GM18868 (cell line): Measurements from ENCODE around the gene VWC2L.
A peak's percentile ranks its signal among the peaks of the same experiment; 100 is the strongest.

Experiments
- ATAC-seq: cut with Tn5 transposase; IDR thresholded peaks from one replicate; pipeline ENCODE4 v1.9.1; 2021; ENCODE audit warnings: mild to moderate bottlenecking, moderate library complexity; ENCODE audit not compliant: unreplicated experiment

The VWC2L gene

DNA sequence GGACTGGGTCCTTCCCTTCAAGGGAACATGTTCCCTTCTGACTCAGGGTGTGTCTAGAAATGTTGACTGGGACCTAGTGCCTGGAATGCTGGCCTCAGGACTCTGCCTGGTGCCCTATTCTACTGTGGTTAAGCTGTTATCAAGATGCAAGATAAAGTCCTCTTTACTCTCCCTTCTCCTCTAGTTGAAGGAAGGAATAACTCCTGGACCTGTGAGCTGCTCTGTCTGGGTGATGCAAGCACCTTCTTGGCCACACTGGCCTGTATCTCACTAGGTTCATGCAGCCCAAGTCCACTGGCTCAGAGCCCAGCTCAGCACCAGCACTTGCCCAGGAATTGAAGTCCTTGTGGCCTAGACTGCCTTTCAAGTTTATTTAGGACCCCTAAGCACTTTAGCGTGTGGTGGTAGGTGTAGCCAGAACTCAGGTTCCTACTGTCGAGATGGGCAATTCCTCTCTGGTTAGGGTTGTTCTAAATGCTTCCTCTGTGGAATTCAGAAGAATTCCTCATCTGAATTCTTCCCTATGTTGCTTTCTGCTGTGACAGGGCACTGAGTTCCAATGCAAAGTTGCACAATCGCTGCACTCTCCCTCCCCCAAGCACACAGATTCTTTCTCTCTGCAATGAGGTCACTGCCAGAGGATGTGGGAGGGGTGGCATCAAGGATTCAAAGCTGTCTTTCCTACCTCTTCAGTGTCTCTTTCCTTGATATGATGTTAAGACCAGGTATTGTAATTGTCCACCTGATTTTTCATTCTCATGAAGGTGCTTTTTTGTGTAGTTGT lies 54.7 kb downstream of the VWC2L start:
- no peak for ATAC-seq

- ATAC-seq = no peak
These were observed 58.9 kb downstream of the VWC2L start for GRCh38 chr2:214469728-214470127.

DNA sequence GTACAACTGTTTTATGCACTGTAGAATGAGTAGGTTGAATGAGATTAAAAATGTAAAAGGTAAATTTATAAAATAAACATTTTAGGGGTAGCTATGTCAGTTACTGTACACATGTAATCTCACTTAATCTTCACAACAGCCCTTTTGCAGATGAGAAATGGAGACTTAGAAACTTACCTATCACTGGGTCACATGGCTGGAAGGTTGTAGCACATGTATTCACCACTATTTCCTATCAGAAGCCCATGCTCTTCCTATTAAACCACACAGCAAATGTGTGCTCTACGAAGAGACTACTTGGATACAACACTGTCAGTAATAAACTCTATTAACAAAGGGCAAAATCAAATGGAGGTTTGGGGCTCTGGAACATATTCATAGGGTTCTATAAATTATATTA lies 60.5 kb downstream of the VWC2L start:
- no peak for ATAC-seq

DNA sequence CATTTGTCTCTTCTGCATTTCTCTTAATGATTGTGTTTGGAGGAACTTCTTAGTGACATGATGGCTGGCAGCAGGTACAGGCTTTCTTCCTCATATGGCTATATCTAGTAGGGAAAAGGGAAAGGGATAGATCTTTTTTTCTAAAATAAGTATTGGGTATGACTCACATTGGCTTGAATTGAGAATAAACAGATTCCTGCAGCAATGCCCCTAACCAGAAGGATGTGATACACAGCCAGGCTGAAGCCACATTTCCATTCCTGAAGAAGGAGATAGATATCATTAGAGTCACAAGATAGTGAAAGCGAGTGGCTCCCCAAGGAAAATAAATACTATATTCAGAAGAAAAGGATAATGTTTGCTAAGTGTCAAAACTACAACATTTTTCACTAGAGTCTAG lies 61.1 kb downstream of the VWC2L start:
- ATAC-seq = no peak

- no peak for ATAC-seq
These were observed 66.5 kb downstream of the VWC2L start for GRCh38 chr2:214477305-214477704.

DNA sequence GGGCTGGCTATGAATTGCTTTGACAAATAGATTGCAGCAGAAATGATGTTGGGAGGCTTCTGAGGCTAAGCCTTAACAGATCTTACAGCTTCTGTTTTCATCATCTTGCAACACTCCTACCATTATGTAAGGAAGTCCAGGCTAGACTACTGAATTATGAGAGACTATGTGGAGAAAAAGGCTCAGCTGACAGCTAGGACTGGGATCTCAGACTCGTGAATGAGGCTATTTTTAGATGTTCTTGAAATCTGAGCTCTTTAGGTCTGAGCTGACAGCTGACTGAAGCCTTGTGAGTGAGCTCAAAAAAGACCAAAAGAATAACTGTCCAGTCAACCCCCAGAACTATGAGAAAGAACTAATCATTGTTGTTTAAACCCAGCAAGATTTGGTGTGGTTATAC lies 70.3 kb downstream of the VWC2L start:
- ATAC-seq = no peak

- no peak for ATAC-seq
These were observed 71.9 kb downstream of the VWC2L start for GRCh38 chr2:214482728-214483127.

GRCh38 chr2:214484239-214484638 lies 73.4 kb downstream of the VWC2L start:
- ATAC-seq = no peak

- ATAC-seq = no peak
These were observed 73.8 kb downstream of the VWC2L start for GRCh38 chr2:214484701-214485100.

DNA sequence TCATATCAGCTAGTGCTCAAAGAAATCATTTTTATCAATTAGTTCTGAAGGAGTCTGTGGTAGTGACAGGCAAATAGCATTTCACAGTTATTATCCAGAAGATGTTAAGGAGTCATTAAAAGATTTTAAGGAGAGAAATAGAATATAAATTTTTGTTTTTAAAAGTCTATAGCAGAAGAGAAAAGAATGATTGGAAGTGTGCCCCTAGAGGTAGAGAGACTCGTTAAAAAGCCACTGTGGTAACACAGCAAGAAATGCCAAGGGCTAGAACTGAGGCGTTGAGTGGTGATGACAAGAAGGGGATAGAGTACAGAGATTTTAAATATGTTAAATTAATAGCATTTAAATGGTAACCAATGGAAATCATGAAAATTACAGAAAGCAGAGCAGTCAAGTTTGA lies 78.3 kb downstream of the VWC2L start:
- no peak for ATAC-seq

DNA sequence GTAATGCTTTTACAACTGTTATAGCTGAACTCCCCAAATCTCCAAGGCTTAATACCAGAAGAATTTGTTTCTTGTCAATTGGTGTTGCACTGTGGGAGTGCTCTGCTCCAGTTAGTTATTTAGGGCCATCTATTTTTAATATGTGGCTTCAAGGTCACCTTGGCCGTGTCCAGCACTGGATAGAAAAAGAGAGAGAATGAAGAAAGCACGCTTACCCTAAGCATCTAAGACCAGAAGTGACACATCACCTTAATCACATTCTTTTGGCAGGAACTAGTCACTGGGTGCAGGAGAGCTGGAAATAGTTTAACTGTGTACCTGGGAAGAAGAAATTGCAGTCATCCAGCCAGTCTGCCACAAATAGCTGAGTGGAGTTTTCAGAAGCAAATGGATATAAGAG lies 78.8 kb downstream of the VWC2L start:
- no peak for ATAC-seq

DNA sequence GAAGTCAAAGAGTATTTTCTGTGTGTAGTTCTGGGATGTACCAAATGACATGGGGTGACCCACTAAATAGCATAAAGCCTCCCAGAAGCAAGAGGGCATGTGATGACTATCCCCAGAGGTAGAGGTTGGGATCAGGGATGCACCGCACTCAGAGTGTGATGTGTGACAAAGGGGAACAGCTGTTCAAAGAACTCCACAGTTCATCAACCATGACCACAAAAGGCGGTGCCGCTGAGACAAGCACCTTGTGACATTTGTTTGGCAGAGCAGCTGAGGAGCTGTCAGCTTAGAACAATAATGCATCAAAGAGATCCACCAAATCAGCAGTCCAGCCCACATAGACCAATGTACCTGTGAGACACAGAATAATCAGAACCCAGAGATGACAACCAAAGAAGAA lies 81.3 kb downstream of the VWC2L start:
- ATAC-seq = peak; percentile 55

GRCh38 chr2:214492608-214493007 lies 81.8 kb downstream of the VWC2L start:
- ATAC-seq = no peak

DNA sequence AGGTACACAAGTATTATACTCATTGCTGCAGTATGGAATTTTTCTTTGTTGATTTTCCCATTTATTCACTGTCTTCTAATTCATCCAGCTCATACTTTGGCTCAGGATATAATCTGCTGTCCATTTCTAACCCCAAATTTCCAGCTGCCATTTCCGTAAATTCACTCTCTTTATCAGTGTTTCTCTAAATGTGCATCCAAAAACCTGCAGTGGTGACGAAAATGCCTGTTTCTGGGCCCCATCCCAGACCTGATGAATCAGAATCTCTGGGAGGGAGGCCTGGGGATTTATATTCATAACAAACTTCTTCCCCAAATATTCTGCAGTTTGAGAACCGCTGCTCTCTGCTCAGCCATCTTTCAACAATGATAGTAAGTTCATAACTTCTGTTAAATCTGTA lies 86.6 kb downstream of the VWC2L start:
- no peak for ATAC-seq

DNA sequence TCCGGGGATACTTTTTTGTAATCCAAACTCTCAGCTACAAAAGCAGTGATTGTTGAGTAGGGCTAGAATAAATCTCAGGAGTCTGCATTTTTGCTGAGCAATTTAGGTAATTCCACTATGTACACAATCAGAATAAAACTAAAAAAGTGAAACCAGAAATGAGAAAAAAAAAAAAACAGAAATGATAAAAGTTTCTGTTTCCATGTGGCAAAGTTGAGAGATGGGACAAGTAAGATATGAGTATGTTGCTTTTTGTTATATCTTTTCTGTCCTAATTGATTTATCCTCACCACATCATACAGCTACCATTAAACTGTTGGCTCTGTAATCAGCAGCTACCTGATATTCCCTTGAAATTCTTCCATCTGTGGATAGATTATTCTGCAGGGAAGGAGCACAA lies 92.7 kb downstream of the VWC2L start:
- ATAC-seq = peak; percentile 77

DNA sequence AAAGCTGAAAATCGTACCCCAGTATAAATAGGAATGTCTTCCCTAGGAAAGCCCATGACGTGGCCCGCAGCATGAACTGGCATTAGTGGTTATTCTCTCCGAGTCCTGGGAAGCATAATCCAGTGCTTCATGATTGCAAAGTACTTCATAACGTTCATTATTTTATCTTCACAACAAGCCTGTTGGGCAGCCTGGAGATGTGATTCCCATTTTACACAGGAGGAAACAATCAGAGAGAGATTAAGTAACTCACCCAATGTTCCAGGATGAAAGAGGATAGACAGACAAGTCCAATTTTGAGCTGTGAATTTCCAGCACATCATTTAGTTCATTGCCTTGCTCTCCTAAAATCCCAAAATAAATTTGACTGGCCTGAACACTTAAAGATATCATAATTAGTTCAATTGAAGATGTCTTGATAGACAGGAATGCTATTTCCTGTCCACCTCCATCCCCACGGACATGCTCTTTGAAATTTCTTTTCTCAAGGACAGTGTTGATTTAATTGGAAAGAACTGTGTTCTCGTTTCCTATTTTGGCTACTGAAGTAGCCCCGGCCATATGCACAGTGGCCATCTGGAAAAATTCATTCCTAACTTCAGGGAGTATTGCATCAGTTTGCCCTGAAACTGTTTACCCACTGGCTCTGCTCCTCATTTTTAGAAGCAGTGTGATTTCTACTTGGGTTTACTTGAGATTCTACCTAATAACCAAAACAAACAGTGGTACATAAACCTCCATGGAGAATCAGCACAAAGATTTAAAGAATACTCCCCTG lies 93.9 kb downstream of the VWC2L start:
- no peak for ATAC-seq

DNA sequence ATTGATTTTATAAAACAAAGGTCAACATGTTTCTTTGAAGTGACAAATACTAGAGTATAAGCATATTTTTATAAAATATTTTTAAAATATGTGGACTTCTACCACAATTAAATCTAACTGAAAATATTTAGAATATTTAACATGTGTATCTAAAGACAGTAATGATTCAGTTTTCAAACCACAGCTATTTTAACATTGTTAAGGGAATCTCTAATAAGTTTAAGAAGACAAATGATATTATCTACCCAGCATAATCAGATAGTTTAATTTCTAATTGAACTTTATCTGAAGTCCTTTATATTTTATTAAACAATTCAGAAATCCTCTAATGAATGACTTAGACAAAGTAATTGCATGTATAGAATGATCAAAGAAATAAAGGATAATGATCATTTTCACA lies 96.2 kb downstream of the VWC2L start:
- no peak for ATAC-seq

- no peak for ATAC-seq
These were observed 103.8 kb downstream of the VWC2L start for GRCh38 chr2:214514704-214515103.

- no peak for ATAC-seq
These were observed 104.3 kb downstream of the VWC2L start for GRCh38 chr2:214515111-214515510.

- no peak for ATAC-seq
These were observed 108.5 kb downstream of the VWC2L start for GRCh38 chr2:214519258-214519818.

DNA sequence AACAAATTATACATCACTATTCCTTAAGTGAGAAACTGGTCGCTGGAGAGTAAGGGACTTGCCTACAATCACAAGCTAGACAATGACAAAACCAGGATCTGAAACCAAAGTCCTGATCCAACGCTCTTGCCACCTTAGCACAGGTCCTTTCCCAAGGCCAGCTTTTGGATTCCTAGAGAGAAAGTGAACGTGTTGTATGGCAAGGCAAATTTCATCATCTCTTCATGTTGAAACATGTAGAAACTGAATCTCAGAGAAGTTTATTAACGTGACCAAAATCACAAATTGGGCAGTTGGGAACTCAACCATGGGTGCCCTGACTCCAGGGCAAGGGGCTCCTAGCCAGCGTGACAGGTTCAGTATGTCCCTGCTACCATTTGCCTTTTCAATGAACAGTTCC lies 118.2 kb downstream of the VWC2L start:
- no peak for ATAC-seq

GRCh38 chr2:214529514-214529913 lies 118.7 kb downstream of the VWC2L start:
- no peak for ATAC-seq
